ENCODE data around the gene UCN3. TPM values are rescaled to one million over a fixed set of nuclear protein-coding genes. Genes with fewer than 3 reads are reported as not detected.
"Not testable (repeated sequence)": the region's sequence is repeated elsewhere in the genome, so short reads cannot be mapped to it uniquely, and the experiment has no call there.

Gene UCN3
- total RNA-seq, 1 experiment from 2014 or later = not detected

DNA sequence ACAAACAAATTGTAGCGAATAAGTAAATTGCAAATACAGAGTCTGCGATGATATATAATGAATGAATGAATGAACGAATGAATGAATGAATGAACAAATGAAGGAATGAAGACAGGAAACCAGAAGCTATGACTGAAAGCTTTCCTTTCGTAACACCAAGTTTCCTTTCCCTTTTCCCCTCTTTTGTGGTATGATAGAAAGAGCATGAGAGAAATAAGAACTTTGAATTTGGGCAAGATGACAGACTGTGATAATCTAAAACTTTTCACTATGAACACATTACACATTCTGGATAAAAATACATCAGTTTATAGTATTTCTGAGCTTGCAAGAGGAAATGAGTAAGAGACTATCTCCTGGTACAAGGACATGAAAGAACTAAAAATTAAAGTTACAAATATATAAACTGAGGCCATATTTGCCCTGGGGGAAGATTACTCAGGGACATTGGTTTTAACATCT lies 8.4 kb upstream of the UCN3 start:
- Histone ChIP-seq H3K9me3 (no peaks in the 10 kb centered on the region), H3K4me3 (no peak overlapping the region), H3K27me3 (no peaks in the 10 kb centered on the region), H3K36me3 (no peaks in the 10 kb centered on the region)
- DNase-seq = no peak

DNA sequence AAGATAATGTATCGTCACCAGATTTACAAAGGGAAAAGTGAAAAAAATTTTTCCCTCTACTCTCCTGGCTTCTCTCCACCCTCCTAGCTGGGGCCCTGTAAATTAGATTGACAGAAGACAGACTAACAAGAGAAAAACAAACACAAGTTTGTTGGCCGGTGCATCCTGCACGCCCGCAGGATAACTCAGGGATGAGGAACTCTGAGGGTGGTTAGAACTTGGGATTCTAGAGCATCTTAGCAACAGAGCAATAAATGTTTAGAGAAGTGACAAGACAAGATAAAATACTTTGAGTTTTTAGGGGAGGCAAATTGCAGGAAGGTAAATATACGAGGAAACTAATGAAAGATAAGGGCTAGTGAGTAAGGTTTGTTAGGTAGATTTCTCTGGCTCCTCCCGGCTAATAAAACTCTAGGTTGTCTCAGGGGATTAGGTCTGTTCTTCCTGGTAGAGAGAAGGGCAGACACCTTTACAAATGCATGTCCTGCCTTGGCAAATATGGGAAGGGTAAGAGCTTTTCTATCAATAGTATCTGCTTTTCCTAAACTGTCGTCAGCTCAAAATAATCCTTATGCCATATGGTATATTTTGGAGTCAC lies 4.3 kb upstream of the UCN3 start:
- Histone ChIP-seq H3K27me3 (no peaks in the 10 kb centered on the region), H3K9me3 (no peaks in the 10 kb centered on the region)

DNA sequence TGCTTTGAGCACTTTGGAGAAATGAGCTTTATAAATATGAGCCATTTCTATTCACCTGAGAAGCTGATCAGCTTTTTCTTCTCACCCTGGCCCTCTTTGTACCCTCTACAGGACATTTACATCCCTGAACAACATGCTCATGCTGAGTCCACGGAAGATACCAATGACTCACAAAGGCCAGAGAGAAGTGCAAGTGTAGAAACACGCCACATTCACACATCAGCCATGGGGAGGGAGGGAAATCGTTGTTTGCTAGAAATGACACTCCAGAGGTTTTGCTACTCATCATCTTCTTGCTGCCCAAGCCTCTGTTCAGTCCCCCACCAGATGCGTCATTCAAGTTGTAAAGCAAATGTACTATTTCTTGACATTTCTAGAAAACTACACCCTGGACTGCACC lies 2.8 kb upstream of the UCN3 start:
- H3K27me3 ChIP-seq = no peaks in the 10 kb centered on the region
- H3K36me3 ChIP-seq = no peaks in the 10 kb centered on the region
- DNase-seq = no peak
- no peak overlapping the region for H3K4me3 ChIP-seq
- no peaks in the 10 kb centered on the region for H3K9me3 ChIP-seq

More for the DNA sequence above, 4.3 kb upstream of the UCN3 start:
- Histone ChIP-seq H3K4me3 (no peak overlapping the region), H3K36me3 (no peaks in the 10 kb centered on the region)
- DNase-seq = no peak

DNA sequence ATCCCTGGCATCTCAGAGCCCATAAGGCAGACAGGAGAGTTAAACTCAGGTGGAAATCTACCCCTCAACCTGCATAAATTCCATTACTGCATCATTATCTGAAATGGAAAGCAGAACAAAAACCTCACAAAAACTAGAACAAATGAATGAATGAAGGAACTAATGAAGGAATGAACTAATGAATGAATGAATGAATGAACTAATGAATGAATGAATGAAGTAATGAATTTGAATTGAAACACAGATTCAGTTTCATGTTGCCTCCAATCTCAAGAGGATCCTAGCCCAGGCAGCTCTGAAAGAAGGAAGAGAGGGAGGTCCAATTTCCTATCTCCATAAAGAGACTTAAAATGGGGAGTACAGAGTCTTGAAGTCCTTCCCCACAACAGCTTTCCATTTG lies 1.9 kb upstream of the UCN3 start:
- no peaks in the 10 kb centered on the region for H3K36me3 ChIP-seq
- DNase-seq = no peak
- H3K4me3 ChIP-seq = no peak overlapping the region
- H3K27me3 ChIP-seq = no peaks in the 10 kb centered on the region
- no peaks in the 10 kb centered on the region for H3K9me3 ChIP-seq

DNA sequence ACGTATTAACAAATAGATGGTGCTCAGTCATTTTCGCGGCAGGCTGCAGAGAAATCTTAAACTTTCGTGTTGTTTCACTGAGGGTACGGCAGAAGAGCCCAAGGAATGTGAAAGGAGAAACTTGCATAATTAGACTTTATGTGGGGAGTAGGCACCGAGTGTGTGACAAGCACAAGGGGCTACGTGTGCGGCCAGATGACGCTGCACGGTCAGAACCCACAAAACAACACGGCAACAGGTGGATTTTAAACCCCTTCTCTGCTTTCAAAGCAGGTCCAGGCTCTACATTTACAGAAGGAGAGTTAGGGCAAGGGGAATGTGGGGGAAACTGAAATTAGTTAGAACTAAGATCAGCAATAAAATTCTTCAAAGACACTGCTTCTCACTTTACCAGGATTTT lies 392 bp upstream of the UCN3 start:
- no peaks in the 10 kb centered on the region for H3K9me3 ChIP-seq
- DNase-seq = no peak
- H3K27me3 ChIP-seq = no peaks in the 10 kb centered on the region
- H3K36me3 ChIP-seq = no peaks in the 10 kb centered on the region
- H3K4me3 ChIP-seq = no peak overlapping the region

DNA sequence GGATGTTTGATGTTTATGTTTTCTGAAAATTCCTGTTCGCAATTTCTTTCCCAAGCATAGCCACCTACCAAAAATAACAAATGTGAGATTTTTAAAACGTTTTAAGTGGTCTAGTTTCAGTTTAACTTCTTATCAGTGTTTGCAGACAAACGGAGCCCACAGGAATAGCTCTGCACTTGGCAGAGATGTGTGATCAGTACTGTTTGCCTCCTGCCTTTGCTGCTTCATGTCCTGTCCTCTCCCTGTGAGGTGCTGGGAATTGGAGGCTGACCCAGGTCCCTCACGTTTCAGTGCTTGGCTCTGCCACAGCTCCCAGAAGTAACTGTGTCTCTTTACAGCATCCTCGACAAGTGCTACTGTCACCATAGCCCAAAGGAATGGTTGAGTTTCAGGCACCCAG lies 1.2 kb downstream of the UCN3 start:
- Histone ChIP-seq H3K4me3 (no peak overlapping the region), H3K27me3 (no peaks in the 10 kb centered on the region), H3K9me3 (no peaks in the 10 kb centered on the region), H3K36me3 (no peaks in the 10 kb centered on the region)
- DNase-seq = no peak

DNA sequence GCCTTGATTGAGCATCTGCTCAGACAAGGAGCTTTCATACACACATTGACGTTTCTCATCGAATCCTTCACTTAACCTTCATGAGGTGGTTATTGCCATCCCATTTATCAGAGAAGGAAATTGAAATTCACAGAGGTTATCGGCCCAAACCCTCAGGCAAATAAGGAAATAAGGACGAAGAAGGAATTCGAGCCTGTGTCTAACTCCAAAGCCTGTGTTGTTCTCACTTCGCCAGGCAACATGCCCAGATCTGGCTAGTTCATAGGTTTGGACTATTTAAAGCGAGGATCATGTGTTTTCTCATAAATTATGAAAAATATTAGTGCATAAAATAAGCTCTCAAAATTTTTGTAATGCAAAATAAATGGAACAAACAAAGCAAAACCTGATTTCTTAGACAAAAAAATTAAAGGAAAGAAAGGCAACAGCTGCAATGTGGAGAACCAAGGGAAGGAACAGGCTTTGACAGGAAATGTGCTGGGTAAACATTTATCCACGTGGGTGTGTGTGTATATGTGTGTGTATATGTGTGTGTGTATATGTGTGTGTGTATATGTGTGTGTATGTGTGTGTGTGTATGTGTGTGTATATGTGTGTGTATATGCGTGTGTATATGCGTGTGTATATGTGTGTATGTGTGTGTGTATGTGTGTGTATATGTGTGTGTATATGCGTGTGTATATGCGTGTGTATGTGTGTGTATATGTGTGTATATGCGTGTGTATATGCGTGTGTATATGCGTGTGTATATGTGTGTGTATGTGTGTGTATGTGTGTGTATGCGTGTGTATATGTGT lies 4.8 kb downstream of the UCN3 start:
- Histone ChIP-seq H3K9me3 (no peaks in the 10 kb centered on the region), H3K4me3 (no peak overlapping the region), H3K27me3 (no peaks in the 10 kb centered on the region), H3K36me3 (no peaks in the 10 kb centered on the region)
- DNase-seq = no peak

DNA sequence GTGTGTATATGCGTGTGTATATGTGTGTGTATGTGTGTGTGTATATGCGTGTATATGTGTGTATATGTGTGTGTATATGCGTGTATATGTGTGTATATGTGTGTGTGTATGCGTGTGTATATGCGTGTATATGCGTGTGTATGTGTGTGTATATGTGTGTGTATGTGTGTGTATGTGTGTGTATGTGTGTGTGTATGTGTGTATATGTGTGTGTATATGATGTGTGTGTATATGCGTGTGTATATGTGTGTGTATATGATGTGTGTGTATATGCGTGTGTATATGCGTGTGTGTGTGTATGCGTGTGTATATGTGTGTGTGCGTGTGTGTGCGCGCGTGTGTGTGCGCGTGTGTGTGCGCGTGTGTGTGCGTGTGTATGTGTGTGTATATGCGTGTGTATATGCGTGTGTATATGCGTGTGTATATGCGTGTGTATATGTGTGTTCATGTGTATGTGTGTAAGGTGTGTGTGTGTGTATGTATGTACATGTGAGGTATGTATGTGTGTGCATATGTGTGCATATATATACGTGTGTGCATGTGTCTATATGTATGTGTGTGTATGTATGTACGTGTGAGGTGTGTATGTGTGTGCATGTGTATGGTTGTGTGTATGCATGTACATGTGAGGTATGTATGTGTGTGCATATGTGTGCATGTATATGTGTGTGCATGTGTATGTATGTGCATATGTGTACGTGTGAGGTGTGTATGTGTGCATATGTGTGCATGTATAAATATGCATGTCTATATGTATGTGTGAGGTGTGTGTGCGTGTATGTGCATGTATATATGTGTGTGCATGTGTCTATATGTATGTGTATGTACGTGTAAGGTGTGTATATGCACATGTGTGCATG lies 6.0 kb downstream of the UCN3 start:
- Histone ChIP-seq H3K36me3 (no peaks in the 10 kb centered on the region), H3K4me3 (no peak overlapping the region), H3K9me3 (no peaks in the 10 kb centered on the region), H3K27me3 (no peaks in the 10 kb centered on the region)
- no peak for DNase-seq

DNA sequence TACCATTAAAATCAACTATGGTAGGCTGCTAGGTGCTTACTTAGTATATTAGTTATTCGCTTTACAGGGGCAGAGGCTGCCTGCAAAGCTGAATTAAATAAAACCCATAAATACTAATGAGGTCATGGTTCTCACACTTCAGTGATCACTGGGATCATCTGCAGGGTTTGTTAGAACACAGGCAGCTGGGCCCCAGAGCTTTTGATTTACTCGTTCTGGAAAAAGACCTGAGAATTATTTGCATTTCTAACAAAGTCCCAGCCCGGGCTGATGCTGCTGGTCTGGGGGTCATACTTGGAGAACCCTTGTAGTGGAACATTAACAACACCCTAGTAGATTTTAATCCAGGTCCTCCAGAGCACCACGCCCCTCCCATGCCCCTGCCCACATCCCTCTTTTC lies 8.5 kb downstream of the UCN3 start:
- Histone ChIP-seq H3K4me3 (no peak overlapping the region), H3K27me3 (no peaks in the 10 kb centered on the region), H3K36me3 (no peaks in the 10 kb centered on the region)

DNA sequence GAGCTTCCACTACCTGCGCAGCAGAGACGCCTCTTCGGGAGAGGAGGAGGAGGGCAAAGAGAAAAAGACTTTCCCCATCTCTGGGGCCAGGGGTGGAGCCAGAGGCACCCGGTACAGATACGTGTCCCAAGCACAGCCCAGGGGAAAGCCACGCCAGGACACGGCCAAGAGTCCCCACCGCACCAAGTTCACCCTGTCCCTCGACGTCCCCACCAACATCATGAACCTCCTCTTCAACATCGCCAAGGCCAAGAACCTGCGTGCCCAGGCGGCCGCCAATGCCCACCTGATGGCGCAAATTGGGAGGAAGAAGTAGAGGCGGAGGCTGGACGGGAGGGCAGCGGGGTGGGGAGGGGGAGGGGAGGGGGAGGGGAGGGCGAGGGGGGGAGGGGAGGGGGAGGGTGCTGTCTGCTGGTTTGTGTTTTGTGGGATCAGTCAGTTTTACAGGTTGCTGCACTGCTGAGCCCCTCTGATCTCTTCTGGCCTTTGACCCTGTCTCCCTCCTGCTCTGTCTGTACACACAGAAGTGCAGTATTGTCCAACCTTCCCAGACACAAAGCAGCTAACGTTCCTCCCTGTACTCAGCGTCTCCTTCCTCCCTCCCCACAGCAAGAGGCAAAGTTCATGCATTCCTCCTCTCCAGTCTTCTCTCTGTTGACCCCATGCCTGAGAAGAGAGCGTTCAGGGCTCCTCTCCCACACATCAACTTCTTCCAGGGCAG lies 9.3 kb downstream of the UCN3 start:
- no peak overlapping the region for H3K4me3 ChIP-seq
- no peaks in the 10 kb centered on the region for H3K9me3 ChIP-seq
- DNase-seq = no peak
- no peaks in the 10 kb centered on the region for H3K36me3 ChIP-seq
- no peaks in the 10 kb centered on the region for H3K27me3 ChIP-seq

More for the DNA sequence above, 8.5 kb downstream of the UCN3 start:
- H3K9me3 ChIP-seq = no peaks in the 10 kb centered on the region
- no peak for DNase-seq

DNA sequence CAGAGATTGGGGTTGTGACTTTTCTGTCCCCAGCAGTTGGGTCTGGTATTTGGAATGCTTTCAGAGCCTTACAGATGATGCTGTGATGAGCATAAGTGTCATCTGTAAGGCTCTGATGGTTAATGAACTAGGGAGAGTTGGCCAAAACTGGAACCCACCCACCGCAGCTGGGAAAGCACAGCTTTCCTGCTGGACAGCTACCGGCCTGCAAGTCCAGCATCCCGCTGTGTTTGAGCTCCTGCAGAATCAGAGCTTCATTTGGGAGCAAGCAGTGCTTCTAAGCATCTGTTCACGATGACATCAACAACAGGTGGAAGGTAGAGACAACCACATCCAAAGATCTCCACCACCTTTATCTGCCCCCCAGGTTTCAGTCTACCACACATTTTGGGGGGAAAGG lies 11.7 kb downstream of the UCN3 start:
- no peaks in the 10 kb centered on the region for H3K36me3 ChIP-seq
- H3K9me3 ChIP-seq = no peaks in the 10 kb centered on the region
- no peaks in the 10 kb centered on the region for H3K27me3 ChIP-seq
- no peak overlapping the region for H3K4me3 ChIP-seq
- DNase-seq = no peak

DNA sequence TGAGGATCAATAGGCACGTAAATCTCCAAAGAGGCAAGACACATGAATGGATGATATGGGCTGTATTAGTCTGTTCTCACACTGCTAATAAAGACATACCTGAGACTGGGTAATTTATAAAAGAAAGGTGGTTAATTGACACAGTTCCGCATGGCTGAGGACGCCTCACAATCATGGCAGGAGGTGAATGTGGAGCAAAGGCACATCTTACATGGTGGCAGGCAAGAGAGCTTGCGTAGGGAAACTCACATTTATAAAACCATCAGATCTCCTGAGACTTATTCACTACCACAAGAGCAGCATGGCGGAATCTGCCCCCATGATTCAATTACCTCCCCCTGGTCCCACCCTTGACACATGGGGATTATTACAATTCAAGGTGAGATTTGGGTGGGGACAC lies 14.4 kb downstream of the UCN3 start:
- DNase-seq, H3K36me3 ChIP-seq, H3K4me3 ChIP-seq, H3K9me3 ChIP-seq, H3K27me3 ChIP-seq: not testable (repeated sequence)

DNA sequence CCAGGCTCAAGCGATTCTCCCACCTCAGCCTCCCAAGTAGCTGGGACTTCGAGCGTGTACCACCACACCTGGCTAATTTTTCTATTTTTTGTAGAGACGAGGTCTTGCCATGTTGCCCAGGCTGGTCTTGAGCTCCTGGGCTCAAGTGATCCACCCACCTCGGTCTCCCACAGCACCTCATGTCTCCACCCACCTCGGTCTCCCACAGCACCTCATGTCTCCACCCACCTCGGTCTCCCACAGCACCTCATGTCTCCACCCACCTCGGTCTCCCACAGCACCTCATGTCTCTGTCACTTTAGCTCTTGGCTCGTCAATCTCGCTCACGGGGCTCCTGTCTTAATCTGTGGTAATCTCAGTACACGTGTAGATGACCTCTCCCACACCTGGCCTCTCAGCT lies 15.6 kb downstream of the UCN3 start:
- not testable (repeated sequence) for DNase-seq, H3K9me3 ChIP-seq, H3K27me3 ChIP-seq, H3K36me3 ChIP-seq, H3K4me3 ChIP-seq

DNA sequence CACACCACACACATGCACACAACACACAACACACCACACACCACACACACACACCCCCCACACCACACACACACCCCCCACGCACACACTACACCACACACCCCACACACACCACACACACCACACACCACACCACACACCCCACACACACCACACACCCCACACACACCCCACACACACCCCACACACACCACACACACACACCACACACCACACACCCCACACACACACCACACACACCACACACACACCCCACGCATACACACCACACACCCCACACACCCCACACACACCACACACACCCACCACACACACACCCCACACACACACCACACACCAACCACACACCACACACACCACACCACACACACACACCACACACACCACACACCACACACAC lies 16.4 kb downstream of the UCN3 start:
- no peaks in the 10 kb centered on the region for H3K27me3 ChIP-seq
- DNase-seq = no peak
- H3K4me3 ChIP-seq = no peak overlapping the region
- no peaks in the 10 kb centered on the region for H3K36me3 ChIP-seq
- H3K9me3 ChIP-seq = no peaks in the 10 kb centered on the region

DNA sequence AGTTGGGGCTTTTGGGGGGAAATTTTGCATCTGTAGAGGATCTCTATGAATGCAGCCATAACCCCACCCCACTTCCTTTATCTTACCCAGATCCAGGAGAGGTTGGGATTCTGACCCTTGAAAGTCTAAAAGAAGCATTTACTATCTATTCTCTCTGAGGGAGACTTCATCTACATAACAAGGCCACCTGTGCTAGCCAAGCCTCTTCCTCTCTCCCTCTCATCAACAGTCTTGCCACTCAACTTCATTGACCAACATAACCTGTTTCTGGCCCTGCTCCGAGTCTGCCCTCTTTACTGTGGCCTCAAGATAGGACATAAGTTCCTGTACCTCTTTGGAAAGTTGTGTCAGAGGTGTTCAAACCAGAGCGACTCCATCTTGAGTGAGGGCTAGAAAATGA lies 20.5 kb downstream of the UCN3 start:
- no peak for DNase-seq
- Histone ChIP-seq H3K4me3 (no peak overlapping the region), H3K36me3 (no peaks in the 10 kb centered on the region), H3K9me3 (peaks cover 7% of the 10 kb centered on the region), H3K27me3 (no peaks in the 10 kb centered on the region)

DNA sequence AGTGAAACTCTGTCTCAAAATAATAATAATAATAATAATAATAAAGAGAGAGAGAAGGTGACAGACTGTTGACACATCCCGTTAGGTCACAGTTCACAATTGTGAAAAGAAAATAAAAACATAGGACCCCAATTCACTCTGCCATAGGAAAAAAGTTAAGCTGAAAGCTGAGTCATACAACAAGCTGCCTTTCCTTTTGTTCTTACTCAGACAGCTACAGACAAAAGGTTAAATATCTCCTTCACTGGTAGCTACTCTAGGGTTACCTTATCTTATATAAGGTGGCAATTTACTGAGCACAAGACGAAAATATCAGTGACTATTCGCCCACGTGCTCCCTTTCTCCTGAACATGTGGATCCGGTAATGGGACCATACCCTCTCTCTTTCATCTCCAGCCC lies 22.4 kb downstream of the UCN3 start:
- Histone ChIP-seq H3K27me3 (no peaks in the 10 kb centered on the region), H3K36me3 (no peaks in the 10 kb centered on the region), H3K4me3 (no peak overlapping the region), H3K9me3 (peaks cover 19% of the 10 kb centered on the region)
- no peak for DNase-seq
